AG09319 (cell line): ENCODE results near the gene SAMD7.

Source experiments
- DNase-seq: peaks from one replicate; pipeline ENCODE4 v3.0.0-alpha.2; 2010; ENCODE audit warnings: low read depth; ENCODE audit errors: extremely low read depth
- TF ChIP-seq, protein P1 (sequence below): IDR thresholded peaks from 2 replicates; pipeline ENCODE4 v1.5.1; 2011; ENCODE audit warnings: low read depth, mild to moderate bottlenecking, inconsistent platforms, low read length, moderate library complexity

Gene SAMD7

DNA sequence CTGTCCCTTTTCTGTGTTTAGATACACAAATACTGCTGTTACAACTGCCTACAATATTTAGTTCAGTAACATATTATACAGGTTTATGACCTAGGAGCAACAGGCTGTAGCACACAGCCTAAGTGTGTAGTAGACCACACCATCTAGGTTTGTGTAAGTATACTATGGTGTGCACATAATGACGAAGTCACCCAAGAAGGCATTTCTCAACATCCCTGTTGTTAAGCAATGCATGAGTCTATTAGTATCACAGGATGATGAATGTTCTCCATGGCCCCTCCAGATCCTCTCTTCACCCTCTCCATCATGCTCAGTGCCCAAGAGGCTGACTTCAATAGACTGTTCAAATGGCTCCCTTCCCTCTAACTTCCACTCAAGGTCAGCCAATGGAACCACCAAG, 40.7 kb downstream of the SAMD7 start:
- TF ChIP-seq, protein P1, sequence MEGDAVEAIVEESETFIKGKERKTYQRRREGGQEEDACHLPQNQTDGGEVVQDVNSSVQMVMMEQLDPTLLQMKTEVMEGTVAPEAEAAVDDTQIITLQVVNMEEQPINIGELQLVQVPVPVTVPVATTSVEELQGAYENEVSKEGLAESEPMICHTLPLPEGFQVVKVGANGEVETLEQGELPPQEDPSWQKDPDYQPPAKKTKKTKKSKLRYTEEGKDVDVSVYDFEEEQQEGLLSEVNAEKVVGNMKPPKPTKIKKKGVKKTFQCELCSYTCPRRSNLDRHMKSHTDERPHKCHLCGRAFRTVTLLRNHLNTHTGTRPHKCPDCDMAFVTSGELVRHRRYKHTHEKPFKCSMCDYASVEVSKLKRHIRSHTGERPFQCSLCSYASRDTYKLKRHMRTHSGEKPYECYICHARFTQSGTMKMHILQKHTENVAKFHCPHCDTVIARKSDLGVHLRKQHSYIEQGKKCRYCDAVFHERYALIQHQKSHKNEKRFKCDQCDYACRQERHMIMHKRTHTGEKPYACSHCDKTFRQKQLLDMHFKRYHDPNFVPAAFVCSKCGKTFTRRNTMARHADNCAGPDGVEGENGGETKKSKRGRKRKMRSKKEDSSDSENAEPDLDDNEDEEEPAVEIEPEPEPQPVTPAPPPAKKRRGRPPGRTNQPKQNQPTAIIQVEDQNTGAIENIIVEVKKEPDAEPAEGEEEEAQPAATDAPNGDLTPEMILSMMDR, result no peak
- no peak for DNase-seq

DNA sequence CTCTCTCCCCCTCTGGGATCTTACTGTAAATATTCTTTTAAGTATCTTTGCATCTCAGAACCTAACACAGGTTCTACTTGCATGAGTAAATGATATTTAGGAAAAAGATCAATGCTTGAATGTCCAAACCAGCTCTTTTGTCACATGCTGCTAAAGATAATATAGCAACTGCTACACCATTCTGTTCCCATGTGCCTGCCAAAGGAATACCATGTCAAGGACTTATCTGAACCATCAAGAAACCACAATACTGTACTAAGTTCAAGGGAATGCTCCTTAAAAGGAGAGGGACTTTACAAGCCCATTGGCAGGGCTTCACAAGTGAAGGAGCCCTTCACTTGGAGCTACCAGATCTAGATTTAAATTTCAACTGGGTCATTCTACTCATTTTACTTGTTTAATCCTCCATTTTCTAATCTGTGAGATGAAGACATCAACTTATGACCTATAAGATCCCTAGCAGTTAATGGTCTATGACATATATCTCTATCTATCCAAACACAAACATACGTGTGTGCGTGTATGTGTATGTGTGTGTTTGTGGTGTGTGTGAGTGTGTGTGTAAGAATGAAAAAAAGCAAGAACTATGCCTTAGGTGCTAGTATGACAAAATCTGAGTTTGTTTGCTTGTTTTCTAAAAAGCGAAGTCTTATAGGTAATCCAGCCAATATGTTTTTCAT, 42.2 kb downstream of the SAMD7 start:
- DNase-seq, result no peak
- TF ChIP-seq, protein P1, result no peak

DNA sequence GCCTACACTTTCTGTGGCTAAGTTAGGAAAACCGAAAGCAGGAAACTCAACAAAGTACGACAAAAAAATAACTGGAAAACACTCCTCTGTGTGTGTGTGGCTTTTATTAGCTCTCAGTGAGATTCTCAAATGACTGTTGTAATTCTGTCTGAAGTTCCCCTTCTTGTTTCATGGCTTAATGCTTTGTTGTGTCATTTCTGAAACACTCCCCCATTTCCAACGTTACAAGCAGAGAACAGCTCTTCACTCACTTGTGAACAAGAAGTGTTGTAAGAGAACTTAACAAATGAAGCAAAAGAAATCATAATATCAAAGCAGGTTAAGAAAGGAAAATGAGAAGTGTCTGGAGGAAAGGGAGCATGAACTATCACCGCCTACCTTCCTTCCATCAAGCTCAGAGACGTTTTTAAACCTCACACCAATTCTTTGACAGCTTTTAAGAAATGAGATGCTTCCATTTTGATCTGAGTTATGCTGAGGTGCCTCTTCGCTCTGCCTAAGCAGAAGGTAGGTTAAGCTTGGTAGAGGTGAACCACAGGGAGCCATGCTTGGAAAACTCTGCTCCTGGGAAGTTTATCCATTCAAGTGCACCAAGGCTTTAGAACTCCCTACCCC, 42.9 kb downstream of the SAMD7 start:
- no peak for DNase-seq
- TF ChIP-seq, protein P1, result no peak

DNA sequence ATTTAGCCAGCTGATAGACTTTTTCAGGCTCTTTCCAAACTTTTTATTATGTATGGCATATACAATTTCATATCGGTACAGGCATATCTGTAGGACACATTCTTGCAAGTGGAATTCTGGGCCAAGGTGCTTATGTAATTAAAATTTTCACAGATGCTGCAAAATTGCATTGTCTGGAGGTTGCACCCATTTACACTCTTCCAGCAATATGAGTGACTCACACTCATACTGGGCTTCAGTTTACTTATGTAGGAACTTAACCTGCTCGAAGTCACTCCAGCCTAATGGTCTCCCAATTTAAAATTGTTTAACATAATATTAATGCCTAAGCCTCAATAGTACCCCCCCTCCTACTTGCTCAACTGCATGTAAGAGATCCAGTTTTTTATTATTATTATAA, 44.0 kb downstream of the SAMD7 start:
- DNase-seq, result no peak
- TF ChIP-seq, protein P1, result no peak

DNA sequence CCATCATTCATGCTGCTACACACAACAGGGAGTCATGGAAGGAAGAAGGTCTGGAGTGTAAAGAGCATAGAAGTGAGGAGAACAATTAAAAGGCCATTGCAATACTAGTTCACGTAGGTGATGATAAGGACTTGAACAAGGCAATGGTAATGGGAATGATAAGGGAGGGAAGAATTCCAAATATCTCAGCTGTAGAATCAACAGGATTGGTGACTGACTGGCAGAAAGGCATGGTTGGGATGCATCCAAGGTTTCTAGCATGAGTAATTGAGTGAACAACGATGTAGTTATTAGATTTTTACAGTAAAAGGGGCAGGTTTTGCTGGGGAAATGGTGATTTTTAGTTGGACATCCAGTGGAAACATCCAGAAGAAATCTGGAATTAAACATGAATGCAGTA, 52.8 kb downstream of the SAMD7 start:
- TF ChIP-seq, protein P1, result no peak
- DNase-seq, result no peak

DNA sequence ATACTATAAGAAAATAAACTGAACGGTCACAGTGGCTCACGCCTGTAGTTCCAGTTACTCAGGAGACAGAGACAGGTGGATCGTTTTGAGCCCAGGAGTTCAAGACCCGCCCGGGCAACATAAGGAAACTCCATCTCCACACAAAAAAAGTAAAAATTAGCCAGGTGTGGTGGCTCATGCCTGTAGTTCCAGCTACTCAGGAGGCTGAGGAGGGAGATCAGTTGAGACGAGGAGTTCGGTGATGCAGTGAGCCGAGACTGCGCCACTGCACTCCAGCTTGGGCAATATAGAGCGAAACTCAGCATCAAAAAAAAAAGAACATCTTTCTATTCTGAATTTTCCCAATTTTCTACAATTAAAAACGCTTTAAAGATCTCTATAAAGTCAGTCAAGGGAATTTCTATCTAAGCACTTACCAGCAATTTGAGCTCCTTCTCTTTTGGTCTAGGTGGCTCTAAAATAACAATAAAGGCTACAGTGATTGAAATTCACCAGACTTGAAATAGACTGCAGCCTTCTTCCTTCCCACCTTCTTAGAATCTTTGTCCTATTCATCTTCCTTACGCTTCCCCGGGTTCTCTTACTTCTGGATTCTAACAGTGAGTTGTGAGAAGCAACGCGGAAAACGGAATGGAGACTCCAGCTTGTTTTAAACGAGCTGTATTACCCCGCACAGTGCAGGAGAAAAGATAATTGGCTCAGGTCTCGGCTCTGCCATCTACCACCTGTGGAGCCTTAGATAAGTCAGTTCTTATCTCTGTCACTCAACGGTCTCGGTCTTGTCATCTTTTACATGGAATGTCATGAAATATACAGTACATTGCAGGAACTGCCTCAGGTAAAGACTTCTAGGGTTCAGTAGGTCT, 54.4 kb downstream of the SAMD7 start:
- no peak for DNase-seq
- TF ChIP-seq, protein P1, result no peak
